ENCODE data around the gene ZFC3H1. TPM values are rescaled to one million over a fixed set of nuclear protein-coding genes. Genes with fewer than 3 reads are reported as not detected.

ZFC3H1 gene
- total RNA-seq, 3 donors from 2014 or later: 79.2 to 92.9 (median 88.5) TPM

- no peak overlapping the region for H3K27ac ChIP-seq
- H3K36me3 ChIP-seq: no peaks in the 10 kb centered on the region
- TF ChIP-seq CTCF (IDR thresholded peaks at IDR 0.05) (no peak), POLR2AphosphoS5 (IDR thresholded peaks at IDR 0.05) (no peak), POLR2A (IDR thresholded peaks at IDR 0.05) (no peak)
- no peaks in the 10 kb centered on the region for H3K4me1 ChIP-seq
- H3K9me3 ChIP-seq: no peaks in the 10 kb centered on the region
- no peak overlapping the region for H3K4me3 ChIP-seq
- no peaks in the 10 kb centered on the region for H3K27me3 ChIP-seq
- DNase-seq (ENCODE audit: low spot score in 2 of 2): no peak
- intact Hi-C loops (cut with DNase I; ENCODE audit: low total_unique reads): no loop called here
Observed at GRCh38 chr12:71602761-71603577, 60.7 kb downstream of the ZFC3H1 start.

GRCh38 chr12:71601546-71601945 is 62.1 kb downstream of the ZFC3H1 start:
- intact Hi-C loops (cut with DNase I; ENCODE audit: low total_unique reads): no loop called here
- TF ChIP-seq POLR2A (IDR thresholded peaks at IDR 0.05) (no peak), CTCF (IDR thresholded peaks at IDR 0.05) (no peak), POLR2AphosphoS5 (IDR thresholded peaks at IDR 0.05) (no peak)
- no peak overlapping the region for H3K27ac ChIP-seq

GRCh38 chr12:71599210-71599609 is 64.4 kb downstream of the ZFC3H1 start:
- intact Hi-C loops (cut with DNase I; ENCODE audit: low total_unique reads): no loop called here
- Histone ChIP-seq H3K4me1 (no peaks in the 10 kb centered on the region), H3K4me3 (no peak overlapping the region), H3K27me3 (peaks cover 0 to 6% of the 10 kb centered on the region in 2 donors), H3K9me3 (no peaks in the 10 kb centered on the region), H3K27ac (no peak overlapping the region), H3K36me3 (no peaks in the 10 kb centered on the region)
- no peak for TF ChIP-seq POLR2AphosphoS5 (IDR thresholded peaks at IDR 0.05)
- no peak for TF ChIP-seq POLR2A (IDR thresholded peaks at IDR 0.05)
- TF ChIP-seq CTCF (IDR thresholded peaks at IDR 0.05): no peak
- DNase-seq (ENCODE audit: low spot score in 2 of 2): no peak

More at GRCh38 chr12:71601546-71601945, 62.1 kb downstream of the ZFC3H1 start:
- no peaks in the 10 kb centered on the region for H3K36me3 ChIP-seq
- H3K4me3 ChIP-seq: no peak overlapping the region
- DNase-seq (ENCODE audit: low spot score in 2 of 2): no peak
- H3K9me3 ChIP-seq: no peaks in the 10 kb centered on the region
- H3K27me3 ChIP-seq: peaks cover 0 to 6% of the 10 kb centered on the region in 2 donors
- no peaks in the 10 kb centered on the region for H3K4me1 ChIP-seq

- peaks cover 0 to 19% of the 10 kb centered on the region in 2 donors for H3K27me3 ChIP-seq
- no peak overlapping the region for H3K4me3 ChIP-seq
- TF ChIP-seq POLR2A (IDR thresholded peaks at IDR 0.05) (no peak), CTCF (IDR thresholded peaks at IDR 0.05) (no peak), POLR2AphosphoS5 (IDR thresholded peaks at IDR 0.05) (no peak)
Observed at GRCh38 chr12:71594214-71594948, 69.3 kb downstream of the ZFC3H1 start.

GRCh38 chr12:71592841-71593240 is 70.8 kb downstream of the ZFC3H1 start:
- Histone ChIP-seq H3K36me3 (no peaks in the 10 kb centered on the region), H3K27ac (no peak overlapping the region), H3K4me3 (no peak overlapping the region), H3K4me1 (no peaks in the 10 kb centered on the region), H3K9me3 (no peaks in the 10 kb centered on the region), H3K27me3 (peaks cover 0 to 19% of the 10 kb centered on the region in 2 donors)
- intact Hi-C loops (cut with DNase I; ENCODE audit: low total_unique reads): no loop called here
- DNase-seq (ENCODE audit: low spot score in 2 of 2): no peak
- no peak for TF ChIP-seq POLR2AphosphoS5 (IDR thresholded peaks at IDR 0.05)
- TF ChIP-seq POLR2A (IDR thresholded peaks at IDR 0.05): no peak

More at GRCh38 chr12:71594214-71594948, 69.3 kb downstream of the ZFC3H1 start:
- Histone ChIP-seq H3K27ac (no peak overlapping the region), H3K4me1 (no peaks in the 10 kb centered on the region), H3K9me3 (no peaks in the 10 kb centered on the region), H3K36me3 (no peaks in the 10 kb centered on the region)
- intact Hi-C loops (cut with DNase I; ENCODE audit: low total_unique reads): no loop called here
- DNase-seq (ENCODE audit: low spot score in 2 of 2): no peak

Data from breast epithelium (tissue), 4 donors.